GM20000 (cell line): ENCODE data around the gene TGM2.

Source experiments
- DNase-seq: peaks from one replicate; pipeline ENCODE4 v3.0.0; 2012; ENCODE audit warnings: low spot score
- TF ChIP-seq, protein P1 (sequence below): IDR thresholded peaks from 2 replicates; pipeline ENCODE4 v1.5.1; 2012; ENCODE audit warnings: mild to moderate bottlenecking, control low read depth; ENCODE audit errors: extremely low read depth, missing control alignments

Gene TGM2

DNA sequence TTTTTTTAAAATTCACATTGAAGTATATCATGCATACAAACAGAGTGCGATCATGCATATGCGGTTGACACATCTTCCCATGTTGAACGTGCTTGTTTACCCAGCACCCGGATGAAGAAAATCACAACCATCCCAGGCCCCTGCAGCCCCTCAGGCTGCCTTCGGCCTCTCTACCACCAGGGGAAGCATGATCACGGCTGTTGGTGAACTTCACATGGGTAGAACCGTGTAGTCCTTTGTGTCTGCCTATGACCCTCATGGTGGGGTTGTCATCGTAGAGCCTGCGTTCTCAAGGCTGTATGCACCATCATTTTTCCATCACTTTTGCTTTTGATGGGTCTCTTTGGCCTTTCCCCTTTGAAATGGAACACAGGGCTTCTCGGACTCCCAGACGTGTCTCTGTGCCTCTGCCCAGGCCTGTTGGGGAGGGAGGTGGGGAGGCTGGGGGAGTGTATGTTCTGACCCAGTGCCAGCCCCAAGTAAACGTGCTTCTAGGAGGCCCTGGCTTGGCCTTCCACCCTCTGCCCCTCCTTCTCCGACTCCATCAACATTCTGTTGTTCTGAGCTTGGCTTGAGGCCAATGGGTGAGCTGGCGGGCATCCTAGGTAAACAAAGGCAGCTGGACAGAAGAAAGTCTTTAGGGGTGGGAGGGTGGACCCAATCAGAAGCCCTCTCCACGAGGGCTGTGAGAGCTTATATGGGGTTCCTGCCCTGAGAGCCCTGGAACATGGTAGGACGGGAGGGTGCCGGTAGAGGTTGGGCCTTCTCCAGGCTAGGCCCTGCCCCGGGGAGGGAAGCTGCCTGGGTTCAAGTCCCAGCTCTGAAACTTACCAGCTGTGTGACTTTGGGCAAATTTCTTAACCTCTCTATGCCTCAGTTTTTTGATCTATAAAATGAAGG, 39.7 kb downstream of the TGM2 start:
- no peak for DNase-seq
- TF ChIP-seq, protein P1, sequence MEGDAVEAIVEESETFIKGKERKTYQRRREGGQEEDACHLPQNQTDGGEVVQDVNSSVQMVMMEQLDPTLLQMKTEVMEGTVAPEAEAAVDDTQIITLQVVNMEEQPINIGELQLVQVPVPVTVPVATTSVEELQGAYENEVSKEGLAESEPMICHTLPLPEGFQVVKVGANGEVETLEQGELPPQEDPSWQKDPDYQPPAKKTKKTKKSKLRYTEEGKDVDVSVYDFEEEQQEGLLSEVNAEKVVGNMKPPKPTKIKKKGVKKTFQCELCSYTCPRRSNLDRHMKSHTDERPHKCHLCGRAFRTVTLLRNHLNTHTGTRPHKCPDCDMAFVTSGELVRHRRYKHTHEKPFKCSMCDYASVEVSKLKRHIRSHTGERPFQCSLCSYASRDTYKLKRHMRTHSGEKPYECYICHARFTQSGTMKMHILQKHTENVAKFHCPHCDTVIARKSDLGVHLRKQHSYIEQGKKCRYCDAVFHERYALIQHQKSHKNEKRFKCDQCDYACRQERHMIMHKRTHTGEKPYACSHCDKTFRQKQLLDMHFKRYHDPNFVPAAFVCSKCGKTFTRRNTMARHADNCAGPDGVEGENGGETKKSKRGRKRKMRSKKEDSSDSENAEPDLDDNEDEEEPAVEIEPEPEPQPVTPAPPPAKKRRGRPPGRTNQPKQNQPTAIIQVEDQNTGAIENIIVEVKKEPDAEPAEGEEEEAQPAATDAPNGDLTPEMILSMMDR: no peak

DNA sequence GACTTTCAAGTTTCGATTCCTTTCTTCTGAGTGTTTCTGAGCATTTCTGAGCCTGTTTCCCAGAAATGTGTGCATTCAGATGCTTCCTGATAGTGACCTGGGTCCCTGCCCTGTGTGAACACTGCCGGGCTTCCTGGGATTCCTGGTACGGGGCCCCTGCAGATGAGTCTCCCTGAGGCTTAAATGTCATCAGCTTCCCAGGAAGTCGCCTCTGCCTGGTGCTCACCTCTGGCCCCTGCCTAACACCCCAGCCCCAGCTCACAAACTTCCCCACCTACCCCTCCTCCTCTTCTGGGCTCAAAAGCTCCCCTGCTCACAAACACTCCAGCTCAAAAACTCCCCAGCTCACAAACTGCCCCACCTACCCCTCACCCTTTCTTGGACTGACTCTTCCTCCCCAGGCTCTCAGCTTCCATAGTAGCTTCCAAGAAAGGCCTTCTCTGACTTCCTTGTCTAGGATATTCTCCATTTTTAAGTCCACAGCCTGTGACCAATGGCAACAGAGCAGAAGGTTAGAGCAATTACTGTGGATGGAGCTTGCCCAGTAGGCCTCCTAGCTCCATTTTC, 42.0 kb downstream of the TGM2 start:
- DNase-seq: no peak
- TF ChIP-seq, protein P1: no peak

DNA sequence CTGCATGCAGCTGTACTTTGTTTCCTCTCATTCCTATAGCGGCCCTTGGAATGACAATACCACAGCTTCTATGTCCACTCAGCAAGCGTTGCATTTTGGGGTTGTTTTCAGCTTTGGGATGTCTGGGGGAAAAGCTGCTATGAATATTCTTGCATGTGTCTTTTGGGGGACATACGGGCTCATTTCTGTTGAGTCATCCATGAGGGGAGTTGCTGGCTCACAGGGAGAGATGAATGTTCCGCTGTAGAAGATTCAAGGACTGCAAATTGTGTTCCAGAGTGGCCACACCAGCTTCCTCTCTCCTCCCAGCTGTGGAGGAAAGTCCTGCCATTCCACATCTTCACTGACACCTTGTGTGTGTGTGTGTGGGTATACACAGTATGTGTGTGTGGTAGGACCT, 43.3 kb downstream of the TGM2 start:
- DNase-seq: no peak
- TF ChIP-seq, protein P1: no peak

DNA sequence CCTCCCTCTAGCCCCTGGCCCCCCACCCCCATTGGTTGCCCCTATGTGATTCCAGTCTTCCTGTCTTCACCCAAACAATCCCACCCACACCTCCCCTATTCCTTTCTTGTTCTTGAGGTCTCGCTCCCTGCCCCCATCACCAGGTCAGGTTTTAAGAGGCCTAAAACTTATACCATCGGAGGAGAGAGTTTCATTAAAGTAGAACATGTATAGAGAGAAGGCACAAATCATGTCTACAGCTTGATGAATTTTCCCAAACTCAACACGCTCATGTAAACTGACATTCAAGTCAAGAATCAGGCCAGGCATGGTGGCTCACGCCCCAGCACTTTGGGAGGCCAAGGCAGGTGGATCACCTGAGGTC, 44.5 kb downstream of the TGM2 start:
- no peak for DNase-seq
- TF ChIP-seq, protein P1: no peak

DNA sequence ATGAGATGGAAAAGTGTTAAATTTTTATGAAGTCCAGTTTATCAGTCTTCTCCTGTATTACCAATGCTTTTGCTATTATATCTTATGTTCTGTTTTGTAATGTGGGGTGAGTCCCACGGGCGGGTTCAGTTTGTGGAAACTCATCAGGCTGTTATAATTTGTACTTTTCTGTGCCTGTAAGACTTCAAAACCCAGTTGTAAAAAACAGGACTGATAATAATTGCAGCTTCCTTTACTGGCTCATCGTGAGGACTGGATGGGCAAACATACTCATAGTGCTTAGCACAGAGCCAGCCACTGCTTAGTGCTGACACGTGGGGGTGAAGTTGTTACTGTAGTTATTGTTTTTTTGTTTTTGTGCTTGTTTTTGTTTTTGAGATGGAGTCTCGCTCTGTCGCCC, 45.6 kb downstream of the TGM2 start:
- DNase-seq: no peak
- TF ChIP-seq, protein P1: no peak

DNA sequence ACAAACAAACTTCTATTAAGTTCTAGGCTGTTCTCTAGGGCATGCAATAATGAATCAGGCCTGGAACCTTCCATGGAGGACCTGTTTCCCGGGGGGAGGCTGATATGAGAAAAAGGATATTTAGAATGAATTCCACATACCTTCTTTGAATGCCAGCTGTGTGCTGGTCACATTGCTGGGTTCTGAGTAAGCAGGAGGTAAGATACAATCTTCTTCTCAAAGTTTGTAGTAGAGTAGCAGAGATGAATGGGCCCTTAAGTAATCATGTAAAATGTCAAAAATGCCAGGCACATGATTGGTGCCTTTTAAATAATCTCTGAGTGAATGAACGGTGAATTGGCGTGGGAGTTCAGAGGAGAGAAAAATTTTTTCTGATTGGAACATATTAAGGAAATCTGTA, 47.4 kb downstream of the TGM2 start:
- no peak for DNase-seq
- TF ChIP-seq, protein P1: no peak

DNA sequence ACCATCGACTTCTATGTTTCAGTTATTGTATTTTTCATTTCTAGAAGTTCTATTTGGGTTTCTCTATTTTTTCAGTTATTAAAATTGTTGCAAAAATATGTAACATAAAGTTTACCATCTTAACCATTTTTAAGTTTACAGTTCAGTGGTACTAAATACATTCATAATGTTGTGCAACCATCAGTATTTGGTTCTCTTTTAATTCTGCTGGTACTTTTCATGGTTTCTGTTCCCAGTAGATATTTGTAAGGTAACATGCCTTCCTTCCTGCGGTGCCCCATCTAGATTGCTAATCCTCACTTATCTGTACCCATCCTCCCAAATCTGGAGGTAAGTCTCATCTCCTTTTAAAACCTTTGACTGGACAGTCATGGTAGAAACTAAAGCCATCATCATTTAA, 47.9 kb downstream of the TGM2 start:
- TF ChIP-seq, protein P1: no peak
- no peak for DNase-seq
